Activated T-cell treated with anti-CD3 and anti-CD28 coated beads, Interleukin-2, amount 50 U/mL, for 24 hours (primary cell): Measurements from ENCODE around the gene PRKACG.

ENCODE experiments used
- DNase-seq: peaks from one replicate; pipeline ENCODE4 v3.0.0-alpha.2; 2020
- H3K27ac Mint-ChIP-seq: 2 replicates; pipeline ENCODE4 v1.8.0; 2020; ENCODE audit warnings: mild to moderate bottlenecking, mixed read lengths
- H3K27me3 Mint-ChIP-seq: 2 replicates; pipeline ENCODE4 v1.8.0; 2020; ENCODE audit warnings: mixed read lengths
- H3K36me3 Mint-ChIP-seq: 2 replicates; pipeline ENCODE4 v1.8.0; 2020; ENCODE audit warnings: low read depth, mixed read lengths
- H3K4me1 Mint-ChIP-seq: 2 replicates; pipeline ENCODE4 v1.8.0; 2020; ENCODE audit warnings: low read depth, mixed read lengths
- H3K4me3 Mint-ChIP-seq: 2 replicates; pipeline ENCODE4 v1.8.0; 2020; ENCODE audit warnings: mild to moderate bottlenecking, moderate library complexity, mixed read lengths
- H3K9me3 Mint-ChIP-seq: 2 replicates; pipeline ENCODE4 v1.8.0; 2020; ENCODE audit warnings: mixed read lengths

The PRKACG gene

GRCh38 chr9:69035438-69036308, 21.8 kb upstream of the PRKACG start, which contains the start of gene FXN:
Gene FXN (plus strand): TSS chr9:69035752. CDS start chr9:69035783, 31 bp downstream.
- peaks cover 27% of the 10 kb centered on the region for H3K36me3 Mint-ChIP-seq
- no peaks in the 10 kb centered on the region for H3K9me3 Mint-ChIP-seq
- peaks cover 29% of the 10 kb centered on the region for H3K4me1 Mint-ChIP-seq
- H3K4me3 Mint-ChIP-seq = peak within 1 kb of the TSS; percentile 96
- peak; percentile 93 for DNase-seq
- peak within 1 kb of the TSS; percentile 95 for H3K27ac Mint-ChIP-seq
- H3K27me3 Mint-ChIP-seq = no peaks in the 10 kb centered on the region

GRCh38 chr9:69034071-69034470, 20.2 kb upstream of the PRKACG start:
- Mint-ChIP-seq H3K4me3 (no peak overlapping the region), H3K9me3 (peaks cover 5% of the 10 kb centered on the region), H3K4me1 (peaks cover 42% of the 10 kb centered on the region), H3K27ac (no peak overlapping the region), H3K36me3 (peaks cover 16% of the 10 kb centered on the region), H3K27me3 (no peaks in the 10 kb centered on the region)
- no peak for DNase-seq

GRCh38 chr9:69030851-69031645, 17.1 kb upstream of the PRKACG start:
- H3K36me3 Mint-ChIP-seq = peaks cover 2% of the 10 kb centered on the region
- H3K9me3 Mint-ChIP-seq = peaks cover 5% of the 10 kb centered on the region
- no peaks in the 10 kb centered on the region for H3K27me3 Mint-ChIP-seq
- DNase-seq = no peak
- H3K4me1 Mint-ChIP-seq = peaks cover 45% of the 10 kb centered on the region
- no peak overlapping the region for H3K4me3 Mint-ChIP-seq
- no peak overlapping the region for H3K27ac Mint-ChIP-seq

- Mint-ChIP-seq H3K4me3 (no peak overlapping the region), H3K27me3 (no peaks in the 10 kb centered on the region), H3K9me3 (peaks cover 5% of the 10 kb centered on the region), H3K4me1 (peaks cover 41% of the 10 kb centered on the region), H3K36me3 (no peaks in the 10 kb centered on the region), H3K27ac (no peak overlapping the region)
- no peak for DNase-seq
Observed at GRCh38 chr9:69029535-69029934, 15.6 kb upstream of the PRKACG start.

- DNase-seq = no peak
- Mint-ChIP-seq H3K36me3 (no peaks in the 10 kb centered on the region), H3K9me3 (peaks cover 5% of the 10 kb centered on the region), H3K4me1 (peaks cover 41% of the 10 kb centered on the region), H3K27me3 (no peaks in the 10 kb centered on the region), H3K4me3 (no peak overlapping the region), H3K27ac (peak overlapping the region; percentile 54)
Observed at GRCh38 chr9:69028754-69029153, 14.8 kb upstream of the PRKACG start.

- DNase-seq = no peak
- H3K27ac Mint-ChIP-seq = no peak overlapping the region
- H3K27me3 Mint-ChIP-seq = no peaks in the 10 kb centered on the region
- H3K36me3 Mint-ChIP-seq = no peaks in the 10 kb centered on the region
- H3K4me3 Mint-ChIP-seq = no peak overlapping the region
- H3K9me3 Mint-ChIP-seq = peaks cover 5% of the 10 kb centered on the region
- peaks cover 41% of the 10 kb centered on the region for H3K4me1 Mint-ChIP-seq
Observed at GRCh38 chr9:69027355-69028097, 13.6 kb upstream of the PRKACG start.

- no peak for DNase-seq
- no peak overlapping the region for H3K27ac Mint-ChIP-seq
- H3K9me3 Mint-ChIP-seq = no peaks in the 10 kb centered on the region
- no peaks in the 10 kb centered on the region for H3K36me3 Mint-ChIP-seq
- peaks cover 34% of the 10 kb centered on the region for H3K4me1 Mint-ChIP-seq
- H3K27me3 Mint-ChIP-seq = no peaks in the 10 kb centered on the region
- H3K4me3 Mint-ChIP-seq = no peak overlapping the region
Observed at GRCh38 chr9:69023650-69024049, 9.7 kb upstream of the PRKACG start.

GRCh38 chr9:69020301-69021145, 6.6 kb upstream of the PRKACG start:
- Mint-ChIP-seq H3K27me3 (no peaks in the 10 kb centered on the region), H3K36me3 (no peaks in the 10 kb centered on the region)

GRCh38 chr9:69019808-69020207, 5.9 kb upstream of the PRKACG start:
- Mint-ChIP-seq H3K9me3 (no peaks in the 10 kb centered on the region), H3K4me3 (no peak overlapping the region), H3K27me3 (no peaks in the 10 kb centered on the region), H3K4me1 (peaks cover 23% of the 10 kb centered on the region), H3K27ac (no peak overlapping the region), H3K36me3 (no peaks in the 10 kb centered on the region)
- DNase-seq = no peak

More at GRCh38 chr9:69020301-69021145, 6.6 kb upstream of the PRKACG start:
- H3K27ac Mint-ChIP-seq = no peak overlapping the region
- peaks cover 23% of the 10 kb centered on the region for H3K4me1 Mint-ChIP-seq
- no peaks in the 10 kb centered on the region for H3K9me3 Mint-ChIP-seq
- H3K4me3 Mint-ChIP-seq = no peak overlapping the region
- no peak for DNase-seq

GRCh38 chr9:69018737-69019136, 4.8 kb upstream of the PRKACG start:
- no peak overlapping the region for H3K4me3 Mint-ChIP-seq

GRCh38 chr9:69016191-69017096, 2.5 kb upstream of the PRKACG start:
- H3K27ac Mint-ChIP-seq = no peak overlapping the region
- H3K27me3 Mint-ChIP-seq = peaks cover 16% of the 10 kb centered on the region
- H3K4me3 Mint-ChIP-seq = no peak overlapping the region
- peaks cover 28% of the 10 kb centered on the region for H3K4me1 Mint-ChIP-seq
- DNase-seq = no peak
- H3K36me3 Mint-ChIP-seq = no peaks in the 10 kb centered on the region
- no peaks in the 10 kb centered on the region for H3K9me3 Mint-ChIP-seq

More at GRCh38 chr9:69018737-69019136, 4.8 kb upstream of the PRKACG start:
- H3K4me1 Mint-ChIP-seq = peaks cover 23% of the 10 kb centered on the region
- H3K27ac Mint-ChIP-seq = no peak overlapping the region
- H3K9me3 Mint-ChIP-seq = no peaks in the 10 kb centered on the region
- no peaks in the 10 kb centered on the region for H3K27me3 Mint-ChIP-seq
- no peak for DNase-seq
- no peaks in the 10 kb centered on the region for H3K36me3 Mint-ChIP-seq

- Mint-ChIP-seq H3K4me3 (no peak overlapping the region), H3K36me3 (no peaks in the 10 kb centered on the region), H3K27ac (no peak overlapping the region), H3K27me3 (peaks cover 19% of the 10 kb centered on the region), H3K9me3 (no peaks in the 10 kb centered on the region), H3K4me1 (peaks cover 6% of the 10 kb centered on the region)
- DNase-seq = no peak
Observed at GRCh38 chr9:69013382-69013727, 558 bp downstream of the PRKACG start.
